Hepatocyte (in vitro differentiated cells): ENCODE measurements around the gene NHEJ1.

Experiments
- EZH2 ChIP-seq: fragments of 200-600 bp; sonication (generic); IDR thresholded peaks from 2 replicates; pipeline ENCODE4 v1.6.1; 2016; ENCODE audit warnings: antibody characterized with exemption, mild to moderate bottlenecking, borderline replicate concordance
- TF ChIP-seq, protein P1 (sequence below): fragments of 200-600 bp; sonication (generic); IDR thresholded peaks from 2 replicates; pipeline ENCODE4 v1.5.1; 2016; ENCODE audit warnings: antibody characterized with exemption, mild to moderate bottlenecking; ENCODE audit not compliant: poor library complexity

DNA sequence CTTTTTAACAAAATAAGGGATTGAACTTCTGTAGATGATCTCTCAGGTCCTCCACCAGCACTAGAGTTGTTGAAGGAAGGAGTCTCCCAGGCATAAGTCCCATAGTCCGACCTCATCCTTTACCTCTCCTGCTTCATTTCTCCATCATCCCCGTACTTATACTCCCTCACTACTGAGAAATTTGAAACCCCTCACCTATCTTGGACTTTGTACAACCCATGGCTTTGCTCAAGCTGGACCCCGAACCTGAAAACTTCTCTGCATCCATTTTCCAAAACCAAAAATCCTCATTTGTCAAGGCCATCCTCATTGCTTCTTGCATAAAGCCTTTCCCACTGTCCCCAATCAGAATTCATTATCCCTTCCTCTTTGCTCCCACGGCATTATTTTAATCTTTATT is 482 bp upstream of the NHEJ1 start:
- TF ChIP-seq EZH2, result no peak
- TF ChIP-seq, protein P1, sequence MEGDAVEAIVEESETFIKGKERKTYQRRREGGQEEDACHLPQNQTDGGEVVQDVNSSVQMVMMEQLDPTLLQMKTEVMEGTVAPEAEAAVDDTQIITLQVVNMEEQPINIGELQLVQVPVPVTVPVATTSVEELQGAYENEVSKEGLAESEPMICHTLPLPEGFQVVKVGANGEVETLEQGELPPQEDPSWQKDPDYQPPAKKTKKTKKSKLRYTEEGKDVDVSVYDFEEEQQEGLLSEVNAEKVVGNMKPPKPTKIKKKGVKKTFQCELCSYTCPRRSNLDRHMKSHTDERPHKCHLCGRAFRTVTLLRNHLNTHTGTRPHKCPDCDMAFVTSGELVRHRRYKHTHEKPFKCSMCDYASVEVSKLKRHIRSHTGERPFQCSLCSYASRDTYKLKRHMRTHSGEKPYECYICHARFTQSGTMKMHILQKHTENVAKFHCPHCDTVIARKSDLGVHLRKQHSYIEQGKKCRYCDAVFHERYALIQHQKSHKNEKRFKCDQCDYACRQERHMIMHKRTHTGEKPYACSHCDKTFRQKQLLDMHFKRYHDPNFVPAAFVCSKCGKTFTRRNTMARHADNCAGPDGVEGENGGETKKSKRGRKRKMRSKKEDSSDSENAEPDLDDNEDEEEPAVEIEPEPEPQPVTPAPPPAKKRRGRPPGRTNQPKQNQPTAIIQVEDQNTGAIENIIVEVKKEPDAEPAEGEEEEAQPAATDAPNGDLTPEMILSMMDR, result no peak
